Measurements from ENCODE around the gene SUMF2.
"Not testable (repeated sequence)": the region's sequence is repeated elsewhere in the genome, so short reads cannot be mapped to it uniquely, and the experiment has no call there.

Gene SUMF2

DNA sequence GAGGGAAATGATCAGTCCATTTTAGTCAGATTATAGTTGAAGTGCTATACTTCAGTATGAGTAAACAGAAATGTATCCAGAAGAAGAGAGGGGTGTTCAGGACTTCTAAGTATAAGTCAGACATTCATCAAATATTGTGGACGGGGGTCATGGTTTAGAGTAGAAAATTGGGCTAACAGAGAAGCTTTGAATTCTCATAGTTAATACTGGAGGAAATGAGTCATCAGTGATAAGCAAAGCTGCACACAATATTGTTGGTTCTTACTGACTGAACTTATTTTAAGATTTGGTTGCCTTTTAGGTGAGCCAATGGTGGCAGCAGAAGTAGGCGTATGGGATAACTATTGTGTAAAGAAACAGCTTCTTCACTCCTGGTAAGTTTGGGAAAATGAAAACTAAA is 1.7 kb upstream of the SUMF2 start:
- Histone ChIP-seq H3K36me3 (ENCODE audit: control insufficient read depth, insufficient read depth, low read length) (peaks cover 11% of the 10 kb centered on the region), H3K4ac (ENCODE audit: low read depth, low read length) (no peak overlapping the region), H3K4me1 (ENCODE audit: control insufficient read depth, low read depth, low read length) (no peaks in the 10 kb centered on the region), H3K23ac (ENCODE audit: low read length) (no peak overlapping the region), H4K8ac (ENCODE audit: low read depth, low read length) (no peak overlapping the region), H3K18ac (ENCODE audit: low read length) (no peak overlapping the region), H4K5ac (ENCODE audit: low read length) (no peak overlapping the region), H3K4me3 (ENCODE audit: low read length) (no peak overlapping the region), H3K27ac (ENCODE audit: low read depth, low read length) (no peak overlapping the region), H3K79me2 (ENCODE audit: control insufficient read depth, insufficient read depth, low read length) (no peaks in the 10 kb centered on the region), H3K79me1 (ENCODE audit: low read length) (peaks cover 1% of the 10 kb centered on the region), H2AK5ac (ENCODE audit: low read length) (no peak overlapping the region), H3K4me2 (ENCODE audit: low read length) (no peak overlapping the region), H3K56ac (ENCODE audit: low read length) (no peak overlapping the region), H2BK15ac (replicated peaks; ENCODE audit: low read depth) (no peak overlapping the region), H2BK5ac (ENCODE audit: low read length) (no peak overlapping the region), H3K27me3 (ENCODE audit: insufficient read depth, low read length, poor library complexity) (no peaks in the 10 kb centered on the region), H2BK120ac (ENCODE audit: low read depth, low read length) (no peak overlapping the region), H3K9ac (ENCODE audit: low read length) (no peak overlapping the region)
- WGBS (ENCODE audit: extremely low coverage, insufficient coverage, low lambda C conversion rate) = no CpG with 5 or more reads among the region's 2 CpGs
- DNase-seq = no peak

DNA sequence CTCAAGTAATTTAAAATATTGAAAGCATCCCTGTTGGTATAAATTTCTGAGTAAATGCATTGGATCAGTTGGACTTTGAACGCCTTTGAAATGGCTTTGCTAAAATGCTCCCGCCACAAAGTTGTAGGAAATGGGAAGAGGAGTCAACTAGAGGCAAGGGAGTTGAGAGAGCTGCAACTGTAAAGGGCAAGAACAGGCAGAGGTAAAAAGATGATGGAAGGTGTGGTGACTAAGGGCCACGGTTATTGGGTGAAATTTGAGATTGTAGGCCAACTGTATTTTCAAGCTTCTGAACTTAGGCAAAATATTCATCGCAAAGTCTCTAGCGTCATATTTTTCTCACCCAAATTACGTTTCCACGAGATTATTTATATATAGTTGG is 595 bp upstream of the SUMF2 start:
- Histone ChIP-seq H3K79me2 (ENCODE audit: control insufficient read depth, insufficient read depth, low read length) (no peaks in the 10 kb centered on the region), H3K79me1 (ENCODE audit: low read length) (peaks cover 1% of the 10 kb centered on the region), H3K18ac (ENCODE audit: low read length) (no peak overlapping the region), H3K27me3 (ENCODE audit: insufficient read depth, low read length, poor library complexity) (no peaks in the 10 kb centered on the region), H2BK5ac (ENCODE audit: low read length) (no peak overlapping the region), H4K8ac (ENCODE audit: low read depth, low read length) (no peak overlapping the region), H3K4me3 (ENCODE audit: low read length) (no peak overlapping the region), H3K27ac (ENCODE audit: low read depth, low read length) (no peak overlapping the region), H2BK120ac (ENCODE audit: low read depth, low read length) (no peak overlapping the region), H3K23ac (ENCODE audit: low read length) (no peak overlapping the region), H2BK15ac (replicated peaks; ENCODE audit: low read depth) (no peak overlapping the region), H4K5ac (ENCODE audit: low read length) (no peak overlapping the region), H3K4me1 (ENCODE audit: control insufficient read depth, low read depth, low read length) (no peaks in the 10 kb centered on the region), H3K36me3 (ENCODE audit: control insufficient read depth, insufficient read depth, low read length) (peaks cover 8% of the 10 kb centered on the region), H3K9ac (ENCODE audit: low read length) (peak overlapping the region; percentile 59), H3K4me2 (ENCODE audit: low read length) (no peak overlapping the region), H2AK5ac (ENCODE audit: low read length) (no peak overlapping the region), H3K56ac (ENCODE audit: low read length) (no peak overlapping the region), H3K4ac (ENCODE audit: low read depth, low read length) (no peak overlapping the region)
- DNase-seq = peak; percentile 28
- WGBS (ENCODE audit: extremely low coverage, insufficient coverage, low lambda C conversion rate) = no CpG with 5 or more reads among the region's 7 CpGs

DNA sequence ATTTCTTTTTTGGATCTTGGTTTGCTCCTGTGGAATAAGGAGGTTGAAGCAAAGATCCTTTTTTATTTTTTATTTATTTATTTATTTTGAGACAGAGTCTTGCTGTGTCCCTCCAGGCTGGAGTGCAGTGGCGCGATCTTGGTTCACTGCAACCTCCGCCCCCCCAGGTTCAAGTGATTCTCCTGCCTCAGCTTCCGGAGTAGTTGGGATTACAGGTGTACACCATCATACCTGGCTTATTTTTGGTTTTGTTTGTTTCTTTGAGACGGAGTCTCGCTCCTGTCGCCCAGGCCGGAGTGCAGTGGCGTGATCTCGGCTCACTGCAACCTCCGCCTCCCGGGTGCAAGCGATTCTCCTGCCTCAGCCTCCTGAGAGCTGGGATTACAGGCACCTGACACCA is 2.3 kb downstream of the SUMF2 start:
- H3K79me1 ChIP-seq (ENCODE audit: low read length); H3K9ac ChIP-seq (ENCODE audit: low read length); H3K27me3 ChIP-seq (ENCODE audit: insufficient read depth, low read length, poor library complexity); H3K4me3 ChIP-seq (ENCODE audit: low read length); H3K56ac ChIP-seq (ENCODE audit: low read length); H3K4me1 ChIP-seq (ENCODE audit: control insufficient read depth, low read depth, low read length); H4K8ac ChIP-seq (ENCODE audit: low read depth, low read length); H3K18ac ChIP-seq (ENCODE audit: low read length); H3K4me2 ChIP-seq (ENCODE audit: low read length); H3K27ac ChIP-seq (ENCODE audit: low read depth, low read length); H3K4ac ChIP-seq (ENCODE audit: low read depth, low read length); H2BK5ac ChIP-seq (ENCODE audit: low read length); H3K36me3 ChIP-seq (ENCODE audit: control insufficient read depth, insufficient read depth, low read length); H4K5ac ChIP-seq (ENCODE audit: low read length); DNase-seq; H2BK15ac ChIP-seq (replicated peaks; ENCODE audit: low read depth); H3K23ac ChIP-seq (ENCODE audit: low read length); H2AK5ac ChIP-seq (ENCODE audit: low read length); H3K79me2 ChIP-seq (ENCODE audit: control insufficient read depth, insufficient read depth, low read length); H2BK120ac ChIP-seq (ENCODE audit: low read depth, low read length): not testable (repeated sequence)
- no CpG with 5 or more reads among the region's 13 CpGs for WGBS (ENCODE audit: extremely low coverage, insufficient coverage, low lambda C conversion rate)

DNA sequence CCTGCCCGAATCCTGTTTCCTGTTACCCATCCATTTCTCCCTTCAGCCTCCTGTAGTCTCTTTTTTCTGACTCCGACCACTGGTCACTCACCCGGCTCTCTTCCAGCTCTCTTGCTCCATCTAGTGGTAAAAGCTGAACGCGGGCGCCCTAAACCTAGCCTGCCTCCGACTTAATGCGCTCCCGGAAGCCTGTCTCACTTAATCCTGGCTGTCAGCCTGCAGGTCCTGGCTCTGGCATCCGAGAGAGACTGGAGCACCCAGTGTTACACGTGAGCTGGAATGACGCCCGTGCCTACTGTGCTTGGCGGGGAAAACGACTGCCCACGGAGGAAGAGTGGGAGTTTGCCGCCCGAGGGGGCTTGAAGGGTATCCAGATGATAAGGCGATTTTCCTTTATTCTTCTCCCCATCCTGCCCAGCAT is 10.3 kb downstream of the SUMF2 start:
- no peaks in the 10 kb centered on the region for H3K79me1 ChIP-seq (ENCODE audit: low read length)
- no CpG with 5 or more reads among the region's 19 CpGs for WGBS (ENCODE audit: extremely low coverage, insufficient coverage, low lambda C conversion rate)
- H3K18ac ChIP-seq (ENCODE audit: low read length) = no peak overlapping the region
- no peaks in the 10 kb centered on the region for H3K27me3 ChIP-seq (ENCODE audit: insufficient read depth, low read length, poor library complexity)
- no peaks in the 10 kb centered on the region for H3K4me1 ChIP-seq (ENCODE audit: control insufficient read depth, low read depth, low read length)
- H2AK5ac ChIP-seq (ENCODE audit: low read length) = no peak overlapping the region
- peak; percentile 92 for DNase-seq
- H2BK120ac ChIP-seq (ENCODE audit: low read depth, low read length) = no peak overlapping the region
- no peak overlapping the region for H3K4me2 ChIP-seq (ENCODE audit: low read length)
- H3K79me2 ChIP-seq (ENCODE audit: control insufficient read depth, insufficient read depth, low read length) = no peaks in the 10 kb centered on the region
- H3K27ac ChIP-seq (ENCODE audit: low read depth, low read length) = no peak overlapping the region
- H4K5ac ChIP-seq (ENCODE audit: low read length) = no peak overlapping the region
- H3K4ac ChIP-seq (ENCODE audit: low read depth, low read length) = no peak overlapping the region
- H3K9ac ChIP-seq (ENCODE audit: low read length) = no peak overlapping the region
- no peak overlapping the region for H3K23ac ChIP-seq (ENCODE audit: low read length)
- no peak overlapping the region for H2BK5ac ChIP-seq (ENCODE audit: low read length)
- no peak overlapping the region for H2BK15ac ChIP-seq (replicated peaks; ENCODE audit: low read depth)
- H4K8ac ChIP-seq (ENCODE audit: low read depth, low read length) = no peak overlapping the region
- H3K56ac ChIP-seq (ENCODE audit: low read length) = no peak overlapping the region
- H3K36me3 ChIP-seq (ENCODE audit: control insufficient read depth, insufficient read depth, low read length) = no peaks in the 10 kb centered on the region
- no peak overlapping the region for H3K4me3 ChIP-seq (ENCODE audit: low read length)

DNA sequence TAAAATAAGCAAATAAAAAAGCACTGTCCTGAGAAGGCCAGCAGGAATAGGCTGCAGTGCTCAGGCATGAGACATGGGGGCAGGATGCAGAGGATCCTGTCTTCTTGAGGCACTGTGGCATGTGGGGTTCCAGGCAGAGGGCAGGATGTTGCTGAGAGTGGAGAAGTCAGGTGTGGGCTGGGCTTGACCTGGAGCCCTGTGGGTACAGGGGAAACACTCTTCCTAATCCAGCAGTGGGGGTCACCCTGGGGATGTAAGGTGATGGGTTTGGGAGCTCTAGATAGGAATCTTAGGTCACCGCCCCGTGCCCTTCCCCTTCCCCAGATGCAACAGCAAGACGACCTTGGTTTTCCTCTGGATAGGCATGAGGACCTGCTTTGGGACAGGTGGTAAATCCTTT is 13.6 kb downstream of the SUMF2 start:
- Histone ChIP-seq H3K9ac (ENCODE audit: low read length) (no peak overlapping the region), H3K79me2 (ENCODE audit: control insufficient read depth, insufficient read depth, low read length) (no peaks in the 10 kb centered on the region), H2BK5ac (ENCODE audit: low read length) (no peak overlapping the region), H4K8ac (ENCODE audit: low read depth, low read length) (no peak overlapping the region), H3K79me1 (ENCODE audit: low read length) (no peaks in the 10 kb centered on the region), H3K36me3 (ENCODE audit: control insufficient read depth, insufficient read depth, low read length) (peaks cover 1% of the 10 kb centered on the region), H3K27me3 (ENCODE audit: insufficient read depth, low read length, poor library complexity) (no peaks in the 10 kb centered on the region), H3K27ac (ENCODE audit: low read depth, low read length) (no peak overlapping the region), H3K4me1 (ENCODE audit: control insufficient read depth, low read depth, low read length) (no peaks in the 10 kb centered on the region), H3K56ac (ENCODE audit: low read length) (no peak overlapping the region), H2AK5ac (ENCODE audit: low read length) (no peak overlapping the region), H3K4ac (ENCODE audit: low read depth, low read length) (no peak overlapping the region), H2BK15ac (replicated peaks; ENCODE audit: low read depth) (no peak overlapping the region), H3K4me3 (ENCODE audit: low read length) (no peak overlapping the region), H2BK120ac (ENCODE audit: low read depth, low read length) (no peak overlapping the region), H4K5ac (ENCODE audit: low read length) (no peak overlapping the region), H3K4me2 (ENCODE audit: low read length) (no peak overlapping the region), H3K18ac (ENCODE audit: low read length) (no peak overlapping the region), H3K23ac (ENCODE audit: low read length) (no peak overlapping the region)
- DNase-seq = no peak
- WGBS (ENCODE audit: extremely low coverage, insufficient coverage, low lambda C conversion rate) = no CpG with 5 or more reads among the region's 3 CpGs

DNA sequence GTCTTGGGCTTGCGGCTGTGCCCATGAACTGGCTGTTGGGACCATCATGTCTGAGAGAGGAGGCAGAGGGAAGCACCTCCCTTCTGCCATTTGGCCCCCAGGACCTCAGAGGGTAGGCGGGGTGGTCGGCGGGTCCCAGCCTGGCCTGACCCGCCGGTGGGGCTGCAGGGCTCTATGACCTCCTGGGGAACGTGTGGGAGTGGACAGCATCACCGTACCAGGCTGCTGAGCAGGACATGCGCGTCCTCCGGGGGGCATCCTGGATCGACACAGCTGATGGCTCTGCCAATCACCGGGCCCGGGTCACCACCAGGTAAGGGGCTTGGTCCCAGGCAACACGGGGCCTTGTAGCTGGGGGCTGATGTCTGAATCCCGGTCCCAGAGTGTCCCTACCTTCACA is 14.1 kb downstream of the SUMF2 start:
- Histone ChIP-seq H4K8ac (ENCODE audit: low read depth, low read length) (no peak overlapping the region), H4K5ac (ENCODE audit: low read length) (no peak overlapping the region), H3K27me3 (ENCODE audit: insufficient read depth, low read length, poor library complexity) (no peaks in the 10 kb centered on the region), H3K4me1 (ENCODE audit: control insufficient read depth, low read depth, low read length) (no peaks in the 10 kb centered on the region), H3K79me2 (ENCODE audit: control insufficient read depth, insufficient read depth, low read length) (no peaks in the 10 kb centered on the region), H2BK5ac (ENCODE audit: low read length) (no peak overlapping the region), H2AK5ac (ENCODE audit: low read length) (no peak overlapping the region), H3K36me3 (ENCODE audit: control insufficient read depth, insufficient read depth, low read length) (peaks cover 1% of the 10 kb centered on the region), H3K4me3 (ENCODE audit: low read length) (no peak overlapping the region), H3K79me1 (ENCODE audit: low read length) (no peaks in the 10 kb centered on the region), H3K27ac (ENCODE audit: low read depth, low read length) (no peak overlapping the region), H3K4me2 (ENCODE audit: low read length) (no peak overlapping the region), H3K4ac (ENCODE audit: low read depth, low read length) (no peak overlapping the region), H3K18ac (ENCODE audit: low read length) (no peak overlapping the region), H3K56ac (ENCODE audit: low read length) (no peak overlapping the region), H2BK120ac (ENCODE audit: low read depth, low read length) (no peak overlapping the region), H2BK15ac (replicated peaks; ENCODE audit: low read depth) (no peak overlapping the region), H3K23ac (ENCODE audit: low read length) (no peak overlapping the region), H3K9ac (ENCODE audit: low read length) (no peak overlapping the region)
- no peak for DNase-seq
- no CpG with 5 or more reads among the region's 16 CpGs for WGBS (ENCODE audit: extremely low coverage, insufficient coverage, low lambda C conversion rate)
